Neural cell (in vitro differentiated cells): ENCODE results near the gene TANGO6.

Experiments used
- CTCF ChIP-seq: fragments of 450-650 bp; IDR thresholded peaks from 2 replicates; pipeline ENCODE4 v1.5.1; 2014; ENCODE audit warnings: antibody characterized with exemption, mild to moderate bottlenecking, moderate library complexity; ENCODE audit not compliant: poor library complexity, severe bottlenecking
- EZH2 ChIP-seq: fragments of 200-600, 300-800 bp; shearing (Covaris generic), sonication (generic); IDR thresholded peaks from 2 replicates; pipeline ENCODE4 v1.6.1; 2014; ENCODE audit warnings: antibody characterized with exemption, low read length, borderline replicate concordance, mild to moderate bottlenecking; ENCODE audit not compliant: insufficient read depth, poor library complexity, severe bottlenecking
- POLR2AphosphoS5 ChIP-seq: IDR thresholded peaks from 2 replicates; pipeline ENCODE4 v1.6.1; 2012
- REST ChIP-seq: IDR thresholded peaks from 2 replicates; pipeline ENCODE4 v1.6.1; 2012; ENCODE audit warnings: borderline replicate concordance
- SMC3 ChIP-seq: fragments of 450-650 bp; conservative IDR thresholded peaks from 2 replicates; pipeline ENCODE4 v1.6.1; 2014; ENCODE audit warnings: antibody characterized with exemption, mild to moderate bottlenecking, moderate library complexity; ENCODE audit not compliant: poor library complexity
- TAF1 ChIP-seq: IDR thresholded peaks from 2 replicates; pipeline ENCODE4 v1.6.1; 2012; ENCODE audit warnings: low read depth

GRCh38 chr16:68806981-68807380, 36.4 kb upstream of the TANGO6 start:
- TF ChIP-seq CTCF: no peak
- no peak for TF ChIP-seq POLR2AphosphoS5
- no peak for TF ChIP-seq SMC3
- TF ChIP-seq EZH2: no peak
- TF ChIP-seq TAF1: no peak
- TF ChIP-seq REST: no peak
